ENCODE data around the gene ARMC2. TPM values are rescaled to one million over a fixed set of nuclear protein-coding genes. Genes with fewer than 3 reads are reported as not detected.
"Not testable (repeated sequence)": the region's sequence is repeated elsewhere in the genome, so short reads cannot be mapped to it uniquely, and the experiment has no call there.

Gene ARMC2
- total RNA-seq, 1 donor from 2014 or later: 1.1 TPM

- ATAC-seq: no peak
These were observed 56.5 kb downstream of the ARMC2 start for GRCh38 chr6:108904741-108905140.

GRCh38 chr6:108914235-108915022, 66.2 kb downstream of the ARMC2 start:
- no peak for DNase-seq (ENCODE audit: low spot score)
- peak; percentile 35 for ATAC-seq

More at GRCh38 chr6:108904741-108905140, 56.5 kb downstream of the ARMC2 start:
- no peak for DNase-seq (ENCODE audit: low spot score)

GRCh38 chr6:108915258-108915657, 67.0 kb downstream of the ARMC2 start:
- DNase-seq (ENCODE audit: low spot score): no peak
- no peak for ATAC-seq

GRCh38 chr6:108916026-108916686, 67.9 kb downstream of the ARMC2 start:
- DNase-seq (ENCODE audit: low spot score): no peak
- ATAC-seq: no peak

GRCh38 chr6:108920751-108921150, 72.5 kb downstream of the ARMC2 start:
- no peak for ATAC-seq
- no peak for DNase-seq (ENCODE audit: low spot score)

GRCh38 chr6:108921547-108922361, 73.5 kb downstream of the ARMC2 start:
- DNase-seq (ENCODE audit: low spot score): no peak
- no peak for ATAC-seq

- no peak for ATAC-seq
- no peak for DNase-seq (ENCODE audit: low spot score)
These were observed 74.3 kb downstream of the ARMC2 start for GRCh38 chr6:108922499-108922898.

GRCh38 chr6:108927927-108928326, 79.7 kb downstream of the ARMC2 start:
- DNase-seq (ENCODE audit: low spot score): no peak
- no peak for ATAC-seq

GRCh38 chr6:108928650-108929049, 80.4 kb downstream of the ARMC2 start:
- ATAC-seq (no peak), DNase-seq (ENCODE audit: low spot score) (no peak)

- ATAC-seq; DNase-seq (ENCODE audit: low spot score): not testable (repeated sequence)
These were observed 82.9 kb downstream of the ARMC2 start for GRCh38 chr6:108931090-108931489.

GRCh38 chr6:108937170-108937569, 88.9 kb downstream of the ARMC2 start:
- DNase-seq (ENCODE audit: low spot score): no peak
- ATAC-seq: no peak

- DNase-seq (ENCODE audit: low spot score) (no peak), ATAC-seq (no peak)
These were observed 92.5 kb downstream of the ARMC2 start for GRCh38 chr6:108940741-108941140.

- DNase-seq (ENCODE audit: low spot score): no peak
- ATAC-seq: no peak
These were observed 93.1 kb downstream of the ARMC2 start for GRCh38 chr6:108941281-108941680.

GRCh38 chr6:108941859-108942258, 93.6 kb downstream of the ARMC2 start:
- ATAC-seq: no peak

GRCh38 chr6:108942556-108943492, 94.6 kb downstream of the ARMC2 start:
- DNase-seq (ENCODE audit: low spot score): no peak
- no peak for ATAC-seq

More at GRCh38 chr6:108941859-108942258, 93.6 kb downstream of the ARMC2 start:
- DNase-seq (ENCODE audit: low spot score): no peak

GRCh38 chr6:108944071-108944470, 95.8 kb downstream of the ARMC2 start:
- ATAC-seq: no peak

GRCh38 chr6:108944707-108945680, 96.8 kb downstream of the ARMC2 start:
- ATAC-seq (peak; percentile 62), DNase-seq (ENCODE audit: low spot score) (no peak)

More at GRCh38 chr6:108944071-108944470, 95.8 kb downstream of the ARMC2 start:
- DNase-seq (ENCODE audit: low spot score): no peak

- DNase-seq (ENCODE audit: low spot score) (peak; percentile 82), ATAC-seq (peak; percentile 75)
These were observed 97.5 kb downstream of the ARMC2 start for GRCh38 chr6:108945681-108946159.

GRCh38 chr6:108946695-108947094, 98.5 kb downstream of the ARMC2 start:
- no peak for DNase-seq (ENCODE audit: low spot score)

More at GRCh38 chr6:108946695-108947094, 98.5 kb downstream of the ARMC2 start:
- no peak for ATAC-seq

All from left lobe of liver (tissue), 2 donors.